ENCODE data around the gene UNC79.

The UNC79 gene

DNA sequence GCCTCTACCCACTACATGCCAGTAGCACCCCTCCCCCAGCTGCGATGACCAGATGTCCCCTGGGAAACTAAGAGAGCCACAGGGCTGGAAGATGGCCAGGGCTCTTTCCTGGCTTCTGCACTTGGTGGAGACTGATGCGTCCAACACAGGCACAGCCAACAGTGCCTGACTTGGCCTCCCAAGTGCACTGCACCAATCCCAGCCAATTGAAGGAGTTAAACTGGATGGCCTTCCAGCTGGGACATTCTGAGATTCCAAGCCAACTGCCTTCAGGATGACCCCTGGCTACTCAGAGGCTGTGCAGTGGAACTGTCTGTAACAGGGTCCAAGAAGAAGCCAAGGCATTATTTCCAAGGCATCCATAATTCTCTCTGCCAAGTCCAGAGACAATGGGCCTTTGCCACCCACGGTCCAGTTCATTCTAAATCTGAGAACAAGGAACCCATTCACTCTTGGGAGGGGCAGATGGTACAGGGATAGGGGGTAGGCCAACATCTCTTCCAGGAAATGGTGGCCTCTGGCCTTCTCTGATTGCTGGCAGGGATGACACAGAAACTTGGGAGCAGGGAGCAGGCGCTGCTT, 322.3 kb downstream of the UNC79 start:
- no peak for TF ChIP-seq ZNF8 (CRISPR knock-in tag; IDR thresholded peaks at IDR 0.05)
- TF ChIP-seq, protein P1, sequence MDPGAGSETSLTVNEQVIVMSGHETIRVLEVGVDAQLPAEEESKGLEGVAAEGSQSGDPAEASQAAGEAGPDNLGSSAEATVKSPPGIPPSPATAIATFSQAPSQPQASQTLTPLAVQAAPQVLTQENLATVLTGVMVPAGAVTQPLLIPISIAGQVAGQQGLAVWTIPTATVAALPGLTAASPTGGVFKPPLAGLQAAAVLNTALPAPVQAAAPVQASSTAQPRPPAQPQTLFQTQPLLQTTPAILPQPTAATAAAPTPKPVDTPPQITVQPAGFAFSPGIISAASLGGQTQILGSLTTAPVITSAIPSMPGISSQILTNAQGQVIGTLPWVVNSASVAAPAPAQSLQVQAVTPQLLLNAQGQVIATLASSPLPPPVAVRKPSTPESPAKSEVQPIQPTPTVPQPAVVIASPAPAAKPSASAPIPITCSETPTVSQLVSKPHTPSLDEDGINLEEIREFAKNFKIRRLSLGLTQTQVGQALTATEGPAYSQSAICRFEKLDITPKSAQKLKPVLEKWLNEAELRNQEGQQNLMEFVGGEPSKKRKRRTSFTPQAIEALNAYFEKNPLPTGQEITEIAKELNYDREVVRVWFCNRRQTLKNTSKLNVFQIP (CRISPR knock-in tag; IDR thresholded peaks at IDR 0.05; ENCODE audit: borderline replicate concordance, low read depth) = no peak
- TF ChIP-seq, protein P2, sequence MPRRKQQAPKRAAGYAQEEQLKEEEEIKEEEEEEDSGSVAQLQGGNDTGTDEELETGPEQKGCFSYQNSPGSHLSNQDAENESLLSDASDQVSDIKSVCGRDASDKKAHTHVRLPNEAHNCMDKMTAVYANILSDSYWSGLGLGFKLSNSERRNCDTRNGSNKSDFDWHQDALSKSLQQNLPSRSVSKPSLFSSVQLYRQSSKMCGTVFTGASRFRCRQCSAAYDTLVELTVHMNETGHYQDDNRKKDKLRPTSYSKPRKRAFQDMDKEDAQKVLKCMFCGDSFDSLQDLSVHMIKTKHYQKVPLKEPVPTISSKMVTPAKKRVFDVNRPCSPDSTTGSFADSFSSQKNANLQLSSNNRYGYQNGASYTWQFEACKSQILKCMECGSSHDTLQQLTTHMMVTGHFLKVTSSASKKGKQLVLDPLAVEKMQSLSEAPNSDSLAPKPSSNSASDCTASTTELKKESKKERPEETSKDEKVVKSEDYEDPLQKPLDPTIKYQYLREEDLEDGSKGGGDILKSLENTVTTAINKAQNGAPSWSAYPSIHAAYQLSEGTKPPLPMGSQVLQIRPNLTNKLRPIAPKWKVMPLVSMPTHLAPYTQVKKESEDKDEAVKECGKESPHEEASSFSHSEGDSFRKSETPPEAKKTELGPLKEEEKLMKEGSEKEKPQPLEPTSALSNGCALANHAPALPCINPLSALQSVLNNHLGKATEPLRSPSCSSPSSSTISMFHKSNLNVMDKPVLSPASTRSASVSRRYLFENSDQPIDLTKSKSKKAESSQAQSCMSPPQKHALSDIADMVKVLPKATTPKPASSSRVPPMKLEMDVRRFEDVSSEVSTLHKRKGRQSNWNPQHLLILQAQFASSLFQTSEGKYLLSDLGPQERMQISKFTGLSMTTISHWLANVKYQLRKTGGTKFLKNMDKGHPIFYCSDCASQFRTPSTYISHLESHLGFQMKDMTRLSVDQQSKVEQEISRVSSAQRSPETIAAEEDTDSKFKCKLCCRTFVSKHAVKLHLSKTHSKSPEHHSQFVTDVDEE (CRISPR knock-in tag; IDR thresholded peaks at IDR 0.05) = no peak
- ATAC-seq = no peak

DNA sequence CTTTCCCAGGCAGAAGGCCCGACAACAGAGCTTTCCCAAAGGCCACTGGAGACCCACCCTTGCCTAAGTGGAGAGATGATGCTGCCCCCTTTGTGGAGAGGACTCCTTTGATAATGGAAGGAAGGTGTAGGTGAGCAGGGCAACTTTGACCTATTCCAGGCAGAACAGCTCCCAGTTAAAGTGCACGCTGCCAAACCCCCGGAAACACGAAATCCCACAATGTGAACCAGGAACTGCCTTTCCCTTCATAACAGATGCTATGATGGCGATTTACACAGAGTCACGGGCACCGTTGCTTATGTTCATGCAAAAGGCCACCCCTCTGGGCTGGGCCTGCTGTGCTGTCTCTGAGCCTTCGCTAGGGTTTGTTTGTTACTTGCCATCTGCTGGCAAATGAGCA, 322.9 kb downstream of the UNC79 start:
- no peak for ATAC-seq
- TF ChIP-seq PPARA (CRISPR knock-in tag; IDR thresholded peaks at IDR 0.05; ENCODE audit: borderline replicate concordance) (no peak), OSR1 (CRISPR knock-in tag; IDR thresholded peaks at IDR 0.05) (no peak), ZFP30 (CRISPR knock-in tag; IDR thresholded peaks at IDR 0.05) (no peak), ARNTL (CRISPR knock-in tag; IDR thresholded peaks at IDR 0.05; ENCODE audit: borderline replicate concordance, low read depth) (no peak), ESRRG (CRISPR knock-in tag; IDR thresholded peaks at IDR 0.05) (no peak), ZNF565 (CRISPR knock-in tag; conservative IDR thresholded peaks at IDR 0.05; ENCODE audit: low read depth) (no peak)
- TF ChIP-seq, protein P3, sequence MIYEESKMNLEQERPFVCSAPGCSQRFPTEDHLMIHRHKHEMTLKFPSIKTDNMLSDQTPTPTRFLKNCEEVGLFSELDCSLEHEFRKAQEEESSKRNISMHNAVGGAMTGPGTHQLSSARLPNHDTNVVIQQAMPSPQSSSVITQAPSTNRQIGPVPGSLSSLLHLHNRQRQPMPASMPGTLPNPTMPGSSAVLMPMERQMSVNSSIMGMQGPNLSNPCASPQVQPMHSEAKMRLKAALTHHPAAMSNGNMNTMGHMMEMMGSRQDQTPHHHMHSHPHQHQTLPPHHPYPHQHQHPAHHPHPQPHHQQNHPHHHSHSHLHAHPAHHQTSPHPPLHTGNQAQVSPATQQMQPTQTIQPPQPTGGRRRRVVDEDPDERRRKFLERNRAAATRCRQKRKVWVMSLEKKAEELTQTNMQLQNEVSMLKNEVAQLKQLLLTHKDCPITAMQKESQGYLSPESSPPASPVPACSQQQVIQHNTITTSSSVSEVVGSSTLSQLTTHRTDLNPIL (CRISPR knock-in tag; IDR thresholded peaks at IDR 0.05; ENCODE audit: low read depth) = no peak
- TF ChIP-seq, protein P2 (CRISPR knock-in tag; IDR thresholded peaks at IDR 0.05) = no peak

DNA sequence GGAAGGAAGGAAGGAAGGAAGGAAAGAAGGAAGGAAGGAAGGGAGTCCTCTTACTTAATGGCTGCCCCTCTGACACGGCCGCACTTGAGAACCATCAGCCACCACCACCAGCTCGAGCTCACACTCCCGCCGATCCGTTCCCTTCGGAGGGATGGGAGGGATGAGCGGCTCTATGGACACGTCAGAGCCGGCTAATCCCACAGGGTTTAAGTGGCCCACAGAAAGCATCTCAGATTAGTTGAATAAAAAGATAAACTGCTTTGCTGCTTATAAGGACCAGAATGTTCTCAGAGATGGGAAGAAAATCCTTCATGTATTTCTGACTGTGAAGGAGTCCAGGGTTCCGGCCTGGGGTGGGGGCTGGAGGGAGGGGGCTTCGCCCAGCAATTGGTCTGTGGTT, 326.5 kb downstream of the UNC79 start:
- TF ChIP-seq TCF4 (CRISPR knock-in tag; IDR thresholded peaks at IDR 0.05; ENCODE audit: borderline replicate concordance) (no peak), ISL1 (CRISPR knock-in tag; IDR thresholded peaks at IDR 0.05) (no peak), ZNF8 (CRISPR knock-in tag; IDR thresholded peaks at IDR 0.05) (no peak), CSDC2 (CRISPR knock-in tag; IDR thresholded peaks at IDR 0.05) (no peak)
- no peak for ATAC-seq
